GF-D8 (cell line): ENCODE results near the gene TFDP1.

Experiments used
- DNase-seq: peaks from one replicate; lab custom pipeline; 2025; lab: John Stamatoyannopoulos, UW

The TFDP1 gene, protein sequence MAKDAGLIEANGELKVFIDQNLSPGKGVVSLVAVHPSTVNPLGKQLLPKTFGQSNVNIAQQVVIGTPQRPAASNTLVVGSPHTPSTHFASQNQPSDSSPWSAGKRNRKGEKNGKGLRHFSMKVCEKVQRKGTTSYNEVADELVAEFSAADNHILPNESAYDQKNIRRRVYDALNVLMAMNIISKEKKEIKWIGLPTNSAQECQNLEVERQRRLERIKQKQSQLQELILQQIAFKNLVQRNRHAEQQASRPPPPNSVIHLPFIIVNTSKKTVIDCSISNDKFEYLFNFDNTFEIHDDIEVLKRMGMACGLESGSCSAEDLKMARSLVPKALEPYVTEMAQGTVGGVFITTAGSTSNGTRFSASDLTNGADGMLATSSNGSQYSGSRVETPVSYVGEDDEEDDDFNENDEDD

DNA sequence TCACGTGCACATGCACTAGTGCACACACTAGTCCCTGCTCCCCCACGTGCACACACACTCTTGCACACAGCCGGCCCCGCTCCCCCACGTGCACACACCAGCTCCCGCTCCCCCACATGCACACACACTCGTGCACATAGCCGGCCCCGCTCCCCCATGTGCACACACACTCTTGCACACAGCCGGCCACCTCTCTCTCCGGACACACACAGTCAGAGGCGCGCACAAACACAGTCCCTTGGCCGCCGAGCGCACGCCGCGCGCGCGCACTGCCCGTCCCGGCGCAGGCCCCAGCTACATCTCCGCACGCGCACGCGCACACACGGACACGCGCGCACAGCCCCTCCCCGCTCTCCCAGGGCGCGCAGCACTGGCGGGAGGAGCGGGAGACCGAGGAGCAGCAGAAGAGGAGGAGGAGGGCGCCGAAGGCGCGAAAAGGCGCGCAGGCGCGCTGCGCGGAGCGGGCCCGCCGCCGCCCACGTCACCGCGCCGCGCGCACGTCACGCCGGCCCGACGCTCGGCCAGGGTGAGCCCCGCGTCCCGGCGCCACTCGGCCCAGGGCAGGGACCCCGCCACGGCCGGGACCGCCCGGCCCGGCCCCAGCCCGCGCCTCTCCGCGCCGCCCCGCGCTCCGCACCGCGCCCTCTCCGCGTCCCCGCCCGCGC, at the start of gene TFDP1:
Gene TFDP1, plus strand, starts transcription at position 549 of the 665 bp plus-strand sequence. CDS start 1,085 bp downstream, outside the sequence.
- peak; percentile 89 for DNase-seq

DNA sequence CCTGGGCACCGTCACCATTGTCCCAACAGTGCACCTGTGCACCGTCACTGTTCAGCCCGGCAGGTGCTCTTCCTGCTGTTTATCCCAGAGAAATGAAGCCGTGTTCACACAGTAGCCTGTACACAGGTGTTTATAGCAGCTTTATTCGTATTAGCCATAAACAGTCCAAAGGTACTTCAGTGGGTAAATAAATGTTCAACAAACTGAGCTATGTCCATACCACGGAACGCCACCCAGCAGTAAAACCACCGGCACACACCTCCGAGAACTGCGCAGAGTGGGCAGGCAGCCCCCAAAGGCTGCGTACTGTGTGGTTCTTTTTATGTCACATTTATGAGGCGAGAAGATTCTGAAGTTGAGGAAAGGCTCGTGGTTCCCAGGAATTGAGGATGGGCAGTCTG, 49.2 kb upstream of the TFDP1 start:
- DNase-seq: no peak

DNA sequence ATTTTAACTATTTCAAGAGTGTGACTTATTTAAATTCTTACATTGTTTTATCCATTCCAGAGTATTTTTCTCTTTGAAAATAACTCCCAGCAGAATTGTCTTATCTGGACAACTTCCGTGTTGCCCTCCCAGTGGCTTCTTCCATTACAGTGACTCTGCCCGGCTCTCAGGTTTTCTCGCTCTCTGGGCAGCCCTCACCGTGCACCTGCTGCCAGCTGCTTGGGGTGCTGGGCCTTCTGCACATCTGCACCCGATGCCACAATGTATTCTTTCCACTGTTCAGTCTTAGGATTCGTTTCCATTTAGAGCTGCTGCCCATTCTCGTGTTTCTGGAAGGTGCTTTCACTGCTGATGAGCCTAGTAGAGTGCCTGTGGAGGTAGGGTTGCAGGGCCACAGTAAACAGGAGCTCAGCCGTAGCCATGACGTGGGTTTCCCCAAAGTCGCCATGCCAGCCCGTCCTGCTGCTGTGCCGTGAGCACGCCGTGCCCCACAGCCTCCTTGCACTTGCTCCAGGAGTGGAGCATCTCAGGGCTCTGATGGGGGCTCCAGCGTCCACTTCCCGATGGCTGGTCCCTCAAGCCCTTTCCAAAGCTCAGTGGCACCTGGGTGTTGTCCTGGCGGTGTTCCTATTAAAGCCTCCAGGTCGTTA, 48.0 kb upstream of the TFDP1 start:
- no peak for DNase-seq

DNA sequence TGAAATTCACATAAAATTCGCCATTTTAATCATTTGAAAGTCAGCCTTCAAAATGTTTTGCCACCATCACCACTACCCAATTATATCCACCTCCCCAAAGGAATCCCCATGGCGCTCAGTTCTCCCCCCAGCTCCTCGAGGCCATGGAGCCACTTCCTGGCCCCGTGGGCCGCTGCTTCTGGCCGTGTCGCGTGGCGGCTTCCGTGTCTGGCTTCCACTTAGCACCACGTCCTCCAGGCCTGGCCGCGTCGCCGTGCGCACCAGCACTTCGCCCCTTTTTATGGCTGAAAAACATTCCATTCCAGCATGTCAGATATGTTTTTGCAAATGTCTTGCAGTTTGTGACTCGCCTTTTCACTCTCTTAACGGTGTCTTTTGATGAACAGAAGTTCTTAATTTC, 47.3 kb upstream of the TFDP1 start:
- DNase-seq: no peak

DNA sequence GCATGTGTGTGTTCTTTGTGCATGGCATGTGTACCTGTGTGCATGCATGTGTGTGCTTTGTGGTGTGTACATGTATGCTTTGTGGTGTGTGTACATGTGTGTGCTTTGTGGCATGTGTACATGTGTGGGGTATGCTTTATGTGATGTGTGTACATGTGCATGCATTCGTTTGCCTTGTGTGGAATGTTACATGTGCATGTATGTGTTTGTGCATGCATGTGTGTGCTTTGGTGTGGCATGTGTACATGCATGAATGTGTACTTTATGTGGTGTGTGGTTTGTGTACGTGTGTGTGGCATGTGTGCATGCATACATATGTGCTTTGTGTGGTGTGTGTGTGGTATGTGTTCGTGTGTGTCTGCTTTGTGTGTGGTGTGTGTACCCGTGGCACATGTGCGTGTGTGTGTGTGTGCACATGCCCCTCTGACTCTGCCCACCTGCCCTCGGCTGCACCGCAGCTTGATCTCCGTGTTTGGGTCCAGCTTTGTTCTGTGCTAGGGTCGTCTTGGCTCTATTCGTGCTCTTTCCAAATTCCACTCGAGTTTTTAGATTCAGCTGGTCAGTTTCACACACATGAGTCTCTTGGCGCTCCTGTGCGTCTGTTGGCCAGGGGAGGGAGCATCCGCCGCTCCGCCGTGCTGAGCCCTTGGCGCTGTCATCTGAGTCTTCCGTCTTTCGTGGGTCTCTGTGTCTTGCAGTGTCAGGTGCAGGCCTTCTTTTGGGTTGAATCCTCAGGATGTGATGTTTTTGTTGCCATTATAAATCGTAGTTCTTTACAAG, 46.5 kb upstream of the TFDP1 start:
- no peak for DNase-seq

DNA sequence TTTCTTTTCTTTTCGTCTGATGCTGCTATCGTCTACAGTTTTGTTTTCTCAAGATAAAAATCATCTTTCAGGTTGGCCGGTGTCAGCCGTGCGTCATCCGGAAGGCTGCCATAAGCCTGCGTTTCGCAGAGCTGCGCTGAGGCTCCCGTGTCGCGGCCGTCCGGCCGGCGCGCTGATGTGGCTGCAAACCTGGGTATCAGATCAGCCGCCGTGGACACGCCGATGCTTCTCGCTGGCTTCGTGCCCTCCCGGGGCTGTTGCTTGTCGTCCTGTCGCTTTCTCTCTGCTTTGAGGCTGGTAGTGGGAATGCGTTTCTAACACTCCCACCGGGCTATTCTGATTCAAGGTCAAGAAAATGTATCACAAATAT, 45.9 kb upstream of the TFDP1 start:
- no peak for DNase-seq

DNA sequence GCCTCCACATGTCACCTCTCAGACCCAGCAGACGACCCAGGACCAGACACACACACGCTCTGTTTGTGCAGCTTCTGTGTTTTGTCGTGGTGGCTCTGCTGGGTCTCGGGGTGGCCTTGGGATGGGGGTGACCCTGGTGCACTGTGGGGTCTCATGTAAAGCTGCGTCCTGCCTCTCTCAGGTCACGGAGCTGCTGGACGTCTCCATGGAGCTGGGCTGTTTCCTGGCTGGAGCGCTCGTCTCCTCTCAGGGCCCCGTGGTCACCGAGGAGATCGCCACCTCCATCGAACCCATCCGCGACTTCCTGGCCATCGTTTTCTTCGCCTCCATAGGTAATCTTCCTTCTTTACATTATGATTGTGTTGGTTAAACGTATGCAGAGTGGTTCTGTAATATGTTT, 45.4 kb upstream of the TFDP1 start:
- DNase-seq: no peak

DNA sequence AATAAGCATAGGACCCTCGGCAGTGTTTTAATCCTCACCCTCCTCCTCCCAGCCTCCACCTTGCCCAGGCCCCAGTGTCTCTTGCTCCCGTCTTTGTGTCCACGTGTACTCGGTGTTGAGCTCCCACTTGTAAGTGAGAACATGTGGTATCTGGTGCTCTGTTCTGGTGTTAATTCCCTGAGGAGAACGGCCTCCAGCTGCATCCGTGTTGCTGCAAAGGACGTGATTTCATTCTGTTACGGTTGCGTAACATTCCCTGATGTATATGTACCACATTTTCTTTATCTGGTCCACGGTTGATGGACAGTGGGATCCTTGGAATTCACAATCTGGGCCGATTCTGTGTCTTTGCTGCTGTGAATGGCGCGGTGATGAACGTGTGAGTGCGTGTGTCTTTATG, 44.7 kb upstream of the TFDP1 start:
- no peak for DNase-seq

DNA sequence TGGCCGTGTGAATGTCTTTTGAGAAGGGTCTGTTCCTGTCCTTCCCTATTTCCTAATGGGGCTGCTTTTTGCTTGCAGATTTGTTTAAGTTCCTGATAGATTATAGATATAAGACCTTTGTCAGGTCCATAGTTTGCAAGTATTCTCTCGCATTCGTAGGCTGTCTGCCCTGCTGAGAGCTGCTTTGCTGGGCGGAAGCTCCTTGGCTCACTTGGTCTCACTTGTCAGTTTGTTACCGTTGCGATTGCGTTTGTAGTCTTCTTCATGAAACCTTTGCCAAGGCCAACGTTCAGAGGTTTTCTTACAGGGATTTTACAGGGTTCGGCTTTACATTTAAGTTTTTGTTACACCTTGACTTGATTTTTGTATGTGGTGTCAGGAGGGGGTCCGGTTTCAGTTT, 44.0 kb upstream of the TFDP1 start:
- no peak for DNase-seq

DNA sequence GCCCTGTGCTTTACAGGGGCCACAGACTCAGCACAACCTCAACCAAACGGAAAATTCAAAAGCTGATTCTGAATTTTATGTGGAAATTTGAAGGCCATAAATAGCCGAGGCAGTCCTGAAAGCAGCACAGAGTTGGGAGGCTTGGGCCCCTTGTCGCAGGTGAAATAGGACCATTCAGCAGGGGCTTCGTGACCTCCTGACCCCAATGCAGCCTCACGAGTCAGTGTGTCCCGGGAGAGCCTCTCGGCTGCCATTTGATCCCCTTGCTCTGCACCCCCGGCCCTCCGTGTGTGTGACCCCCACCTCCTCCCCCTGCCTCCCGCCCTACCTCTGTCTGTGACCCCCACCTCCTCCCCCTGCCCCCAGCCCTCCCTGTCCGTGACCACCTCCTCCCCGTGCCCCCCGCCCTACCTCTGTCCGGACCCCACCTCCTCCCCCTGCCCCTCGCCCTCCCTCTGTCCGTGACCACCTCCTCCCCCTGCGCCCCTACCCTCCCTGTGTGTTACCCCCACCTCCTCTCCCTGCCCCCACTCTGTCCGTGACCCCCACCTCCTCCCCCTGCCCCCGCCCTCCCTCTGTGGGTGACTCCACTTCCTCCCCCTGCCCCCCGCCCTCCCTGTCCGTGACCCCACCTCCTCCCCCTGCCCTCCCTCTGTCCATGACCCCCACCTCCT, 41.7 kb upstream of the TFDP1 start:
- DNase-seq: no peak

DNA sequence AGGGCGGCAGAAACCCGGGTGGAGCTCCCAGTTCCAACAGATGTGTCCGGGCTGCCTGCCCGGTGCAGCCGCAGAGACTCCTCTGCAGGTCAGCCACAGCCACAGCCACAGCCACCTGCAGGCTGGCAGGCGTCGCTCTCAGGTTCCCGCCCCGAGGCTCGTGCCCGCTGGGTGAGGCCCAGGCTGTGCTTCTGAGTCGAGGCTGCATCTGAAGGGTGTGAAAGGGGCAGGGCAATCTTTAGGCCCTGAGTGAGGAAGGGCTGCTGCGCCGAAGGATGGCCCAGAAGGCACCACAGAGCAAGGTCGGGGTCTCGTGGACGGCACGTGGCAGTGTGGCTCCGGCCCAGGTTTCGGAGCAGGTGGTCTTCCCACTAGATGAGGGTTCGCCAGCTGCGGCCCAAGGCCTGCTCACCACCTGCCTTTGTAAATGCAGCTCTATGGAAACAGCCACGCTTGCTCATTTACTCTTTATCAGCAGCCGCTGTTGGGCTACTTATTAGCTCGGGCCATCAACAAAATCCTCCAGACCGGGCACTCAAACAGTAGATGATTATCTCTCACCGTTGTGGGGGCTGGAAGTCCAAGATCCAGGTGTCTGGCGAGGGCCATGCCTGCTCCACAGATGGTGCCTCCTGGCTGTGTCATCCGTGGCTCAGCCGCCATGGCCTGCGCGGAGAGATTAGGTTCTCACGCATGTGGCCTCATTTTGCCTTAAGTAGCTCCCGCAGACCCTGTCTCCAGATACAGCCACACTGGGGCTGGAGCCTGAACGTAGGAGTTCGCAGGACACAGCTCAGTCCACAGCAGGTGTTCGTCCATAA, 40.3 kb upstream of the TFDP1 start:
- no peak for DNase-seq

DNA sequence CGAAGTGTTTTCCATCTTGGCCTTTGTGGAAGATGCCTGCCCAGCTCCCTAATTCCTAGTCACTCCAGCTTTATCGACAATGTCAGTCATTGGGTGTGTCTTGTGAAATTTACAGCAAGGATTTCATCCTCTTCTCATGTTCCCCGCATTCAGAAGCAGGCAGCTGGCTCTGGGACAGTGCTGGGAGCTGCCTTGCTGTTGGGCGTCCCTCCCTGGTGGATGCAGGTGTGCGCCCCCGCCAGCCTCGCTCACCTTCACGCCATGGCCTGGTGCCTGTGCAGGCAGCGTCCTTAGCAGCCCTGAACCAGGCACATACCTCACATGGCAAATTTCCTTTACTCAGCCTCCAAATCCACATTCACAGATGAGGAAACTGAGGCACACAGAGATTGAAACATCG, 39.7 kb upstream of the TFDP1 start:
- no peak for DNase-seq

DNA sequence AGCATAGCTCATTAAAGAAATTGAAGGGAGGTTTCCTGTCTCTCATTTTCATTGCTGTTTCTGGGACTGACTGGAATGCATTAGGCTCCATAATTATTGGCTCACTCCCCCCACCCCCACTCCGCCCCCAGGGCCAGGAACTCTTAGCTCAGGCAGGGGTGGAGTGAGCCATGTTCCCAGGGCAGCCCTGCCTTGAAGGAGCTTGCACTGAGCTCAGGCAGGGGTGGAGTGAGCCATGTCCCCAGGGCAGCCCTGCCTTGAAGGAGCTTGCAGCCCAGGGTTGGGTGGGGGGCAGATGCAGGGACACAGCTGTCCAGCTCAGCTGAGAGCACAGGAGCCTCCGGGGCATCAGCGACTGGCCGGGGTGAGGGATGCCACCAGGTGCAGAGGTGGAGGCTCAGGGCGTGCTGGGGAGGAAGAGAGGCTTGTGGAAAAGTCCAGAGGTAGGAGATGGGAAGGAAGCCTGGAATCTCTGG, 39.1 kb upstream of the TFDP1 start:
- no peak for DNase-seq

DNA sequence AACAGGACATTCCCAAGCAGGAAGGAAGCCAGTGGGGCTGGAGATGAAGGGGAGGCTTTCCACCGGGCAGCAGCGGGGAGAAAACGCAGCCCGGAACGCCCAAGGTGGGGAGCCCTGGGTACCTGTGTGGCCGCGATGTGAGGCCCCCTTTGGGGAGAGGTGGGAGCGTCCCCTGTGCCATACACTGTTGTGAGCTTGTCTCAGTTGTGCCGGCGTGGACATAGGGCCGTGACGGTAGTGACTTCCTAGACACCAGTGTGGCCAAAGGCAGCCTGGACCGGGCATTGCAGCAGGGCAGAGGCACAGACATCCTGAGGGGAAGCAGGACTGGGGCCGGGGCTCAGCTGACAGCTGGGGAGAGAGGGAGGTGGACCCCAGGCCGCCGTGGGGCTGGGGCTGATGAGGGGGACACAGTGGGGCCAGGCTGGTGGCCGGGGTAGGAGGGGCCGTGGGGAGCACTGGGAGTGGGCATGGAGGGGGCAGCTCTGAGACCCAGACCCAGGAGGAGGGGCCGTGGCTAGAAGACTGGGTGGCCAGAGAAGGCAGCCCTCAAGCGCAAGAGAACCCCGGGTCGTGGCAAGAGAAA, 38.5 kb upstream of the TFDP1 start:
- DNase-seq: no peak

DNA sequence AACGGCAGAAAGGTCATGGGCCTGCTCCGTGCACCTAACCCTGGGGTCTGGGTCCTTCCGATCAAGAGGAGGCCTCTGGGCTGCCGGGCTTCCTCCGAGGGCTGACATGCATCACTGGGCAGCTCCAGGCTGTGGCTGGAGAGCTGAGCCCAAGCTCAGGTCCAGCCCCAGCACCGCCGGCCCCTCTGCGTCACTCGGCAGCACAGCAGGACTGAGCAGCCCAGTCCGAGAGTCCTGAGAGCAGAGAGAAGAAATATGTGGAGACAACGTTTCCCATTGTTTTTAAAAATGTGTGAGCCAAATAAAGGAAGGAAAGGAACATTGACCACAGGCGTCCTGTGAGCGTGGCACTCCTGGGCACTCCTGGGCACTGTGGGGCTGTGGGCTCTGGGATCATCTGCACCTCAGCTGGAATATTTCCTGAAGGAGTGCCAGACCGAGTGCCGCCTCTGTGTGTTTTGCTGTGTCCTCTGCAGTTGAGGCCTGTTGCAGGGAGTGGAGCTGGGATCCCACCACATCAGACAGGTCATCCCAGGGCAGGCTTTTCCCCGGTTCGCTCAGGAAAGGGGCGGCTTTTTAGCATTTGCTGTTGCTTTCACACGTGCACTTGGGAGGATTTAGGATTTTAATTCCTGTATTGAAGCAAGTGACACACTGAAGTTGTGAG, 37.8 kb upstream of the TFDP1 start:
- DNase-seq: no peak

DNA sequence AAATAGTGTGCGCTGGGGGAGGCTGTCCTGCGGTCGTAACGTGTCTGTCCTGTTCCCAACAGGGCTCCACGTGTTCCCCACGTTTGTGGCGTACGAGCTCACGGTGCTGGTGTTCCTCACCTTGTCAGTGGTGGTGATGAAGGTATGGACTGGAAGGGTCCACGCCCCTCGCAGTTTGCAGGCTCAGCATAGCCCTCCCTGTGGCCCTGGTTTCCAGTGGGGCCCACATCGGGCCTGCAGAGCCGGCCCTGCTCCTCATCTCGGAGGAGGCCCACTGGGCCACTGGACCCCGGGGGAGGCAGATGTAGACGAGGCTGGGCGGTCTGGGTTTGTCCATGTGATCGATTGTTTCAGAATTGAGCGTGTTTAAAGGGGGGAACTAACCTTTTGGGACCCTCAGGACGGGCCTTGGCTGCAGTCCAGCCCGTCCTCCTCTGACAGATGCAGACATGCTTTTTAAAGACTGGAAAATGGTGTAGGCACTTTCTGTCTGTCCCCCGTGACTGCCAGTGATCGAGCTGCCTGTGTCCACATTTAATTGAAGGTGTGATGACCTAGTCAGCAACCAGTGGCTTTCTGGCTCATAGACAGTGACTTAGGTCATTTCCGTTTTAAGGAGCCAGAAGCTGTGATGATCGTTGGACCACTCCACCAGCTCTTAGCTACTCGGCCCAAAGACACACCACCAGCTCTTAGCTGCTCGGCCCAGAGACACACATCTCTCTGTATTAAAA, 37.1 kb upstream of the TFDP1 start:
- DNase-seq: no peak

DNA sequence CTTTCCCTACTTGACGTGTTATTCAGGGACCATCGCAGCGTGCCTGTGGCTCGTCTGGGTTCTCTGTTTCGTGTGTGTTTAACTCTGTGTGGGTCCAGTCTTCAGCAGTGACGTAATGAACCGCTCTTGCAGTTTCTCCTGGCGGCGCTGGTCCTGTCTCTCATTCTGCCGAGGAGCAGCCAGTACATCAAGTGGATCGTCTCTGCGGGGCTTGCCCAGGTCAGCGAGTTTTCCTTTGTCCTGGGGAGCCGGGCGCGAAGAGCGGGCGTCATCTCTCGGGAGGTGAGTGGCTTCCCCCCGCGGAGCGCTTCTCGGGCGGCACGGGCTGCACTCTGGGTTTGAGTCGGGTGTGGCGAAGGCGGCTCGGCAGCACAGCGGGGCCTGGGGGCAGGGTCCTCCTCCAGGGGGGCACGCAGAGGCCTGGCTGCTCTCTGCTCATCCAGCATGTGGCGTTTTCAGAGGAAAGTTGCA, 36.3 kb upstream of the TFDP1 start:
- DNase-seq: no peak

DNA sequence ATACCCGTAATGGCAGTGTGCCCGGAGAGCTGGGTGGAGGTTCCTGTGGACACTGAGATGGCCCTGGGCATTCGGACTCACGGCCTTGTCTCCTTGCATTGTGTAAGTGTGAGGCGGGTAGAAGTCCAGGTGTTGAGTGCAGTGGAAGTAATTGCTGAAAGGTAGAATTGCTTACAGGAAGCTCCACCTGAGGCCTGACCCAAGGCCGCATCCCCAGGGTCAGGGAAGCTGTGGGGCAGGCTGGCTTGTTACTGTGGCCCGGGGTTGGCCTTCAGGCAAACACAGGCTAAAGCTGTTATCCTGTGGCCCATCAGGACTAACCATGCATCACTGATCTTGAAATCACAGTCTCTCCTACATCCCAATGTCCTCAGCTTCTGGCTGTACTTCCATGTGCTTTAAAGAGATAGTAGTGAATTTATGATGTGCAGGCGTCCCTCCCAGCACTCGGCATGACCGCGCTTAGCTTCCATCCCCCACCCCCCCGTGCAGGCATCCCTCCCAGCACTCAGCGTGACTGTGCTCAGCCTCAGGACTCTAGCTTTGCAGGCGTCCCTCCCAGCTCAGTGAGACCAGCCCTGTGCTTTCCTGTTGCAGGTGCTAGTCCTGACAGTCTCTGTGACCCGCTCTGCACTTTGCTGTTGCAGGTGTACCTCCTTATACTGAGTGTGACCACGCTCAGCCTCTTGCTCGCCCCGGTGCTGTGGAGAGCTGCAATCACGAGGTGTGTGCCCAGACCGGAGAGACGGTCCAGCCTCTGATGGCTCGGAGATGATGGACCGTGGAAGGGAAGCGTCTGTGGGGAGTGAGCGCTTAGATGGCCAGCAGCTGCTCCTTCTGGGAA, 35.6 kb upstream of the TFDP1 start:
- no peak for DNase-seq
